Osteocyte (in vitro differentiated cells): ENCODE results near the gene MAMLD1. TPM values are rescaled to one million over a fixed set of nuclear protein-coding genes. Genes with fewer than 3 reads are reported as not detected.

ENCODE experiments used
- DNase-seq: peaks from one replicate; pipeline ENCODE4 v3.0.0; 2021; ENCODE audit warnings: mixed read lengths; ENCODE audit not compliant: unreplicated experiment; ENCODE audit errors: extremely low spot score
- H3K27ac Mint-ChIP-seq: one replicate; pipeline ENCODE4 v1.8.0; 2021; ENCODE audit warnings: mild to moderate bottlenecking, mixed read lengths; ENCODE audit not compliant: unreplicated experiment
- H3K27me3 Mint-ChIP-seq: one replicate; pipeline ENCODE4 v1.8.0; 2021; ENCODE audit warnings: mixed read lengths; ENCODE audit not compliant: unreplicated experiment
- H3K36me3 Mint-ChIP-seq: one replicate; pipeline ENCODE4 v1.8.0; 2021; ENCODE audit warnings: mixed read lengths; ENCODE audit not compliant: unreplicated experiment
- H3K4me1 Mint-ChIP-seq: one replicate; pipeline ENCODE4 v1.8.0; 2021; ENCODE audit warnings: mixed read lengths; ENCODE audit not compliant: unreplicated experiment
- H3K4me3 Mint-ChIP-seq: one replicate; pipeline ENCODE4 v1.8.0; 2021; ENCODE audit warnings: mild to moderate bottlenecking, moderate library complexity, mixed read lengths; ENCODE audit not compliant: unreplicated experiment
- H3K9me3 Mint-ChIP-seq: one replicate; pipeline ENCODE4 v1.8.0; 2021; ENCODE audit warnings: mixed read lengths; ENCODE audit not compliant: unreplicated experiment
- total RNA-seq: library from RNA; stranded (reverse); gene quantifications from 2 replicates; pipeline ENCODE4 v1.2.1, GENCODE V29; 2021
- TF ChIP-seq, protein P1 (sequence below): fragments of 200-600 bp; sonication (generic); IDR thresholded peaks from 2 replicates; pipeline ENCODE4 v1.5.0; 2021; ENCODE audit warnings: antibody characterized with exemption, mild to moderate bottlenecking, moderate library complexity

Gene MAMLD1
- total RNA-seq, 1 donor from 2014 or later: 13.2 TPM

DNA sequence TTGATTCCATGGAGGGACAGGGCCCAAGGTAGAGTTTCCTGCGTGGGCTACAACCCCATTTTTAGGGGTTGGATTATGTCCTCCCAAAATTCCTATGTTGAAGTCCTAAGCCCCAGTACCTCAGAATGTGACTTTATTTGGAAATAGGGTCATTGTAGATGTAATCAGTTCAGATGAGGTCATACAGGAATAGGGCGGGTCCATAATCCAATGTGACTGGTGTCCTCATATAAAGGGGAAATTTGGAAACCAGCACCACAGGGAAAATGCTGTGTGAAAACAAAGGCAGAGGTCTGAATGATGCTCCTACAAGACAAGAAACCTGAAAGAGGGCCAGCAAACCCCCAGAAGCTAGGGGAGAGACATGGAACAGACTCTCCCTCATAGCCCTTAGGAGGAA is 31.1 kb upstream of the MAMLD1 start:
- Mint-ChIP-seq H3K27me3 (no peaks in the 10 kb centered on the region), H3K4me3 (no peak overlapping the region), H3K27ac (no peak overlapping the region), H3K36me3 (no peaks in the 10 kb centered on the region), H3K9me3 (no peaks in the 10 kb centered on the region), H3K4me1 (peaks cover 4% of the 10 kb centered on the region)
- TF ChIP-seq, protein P1, sequence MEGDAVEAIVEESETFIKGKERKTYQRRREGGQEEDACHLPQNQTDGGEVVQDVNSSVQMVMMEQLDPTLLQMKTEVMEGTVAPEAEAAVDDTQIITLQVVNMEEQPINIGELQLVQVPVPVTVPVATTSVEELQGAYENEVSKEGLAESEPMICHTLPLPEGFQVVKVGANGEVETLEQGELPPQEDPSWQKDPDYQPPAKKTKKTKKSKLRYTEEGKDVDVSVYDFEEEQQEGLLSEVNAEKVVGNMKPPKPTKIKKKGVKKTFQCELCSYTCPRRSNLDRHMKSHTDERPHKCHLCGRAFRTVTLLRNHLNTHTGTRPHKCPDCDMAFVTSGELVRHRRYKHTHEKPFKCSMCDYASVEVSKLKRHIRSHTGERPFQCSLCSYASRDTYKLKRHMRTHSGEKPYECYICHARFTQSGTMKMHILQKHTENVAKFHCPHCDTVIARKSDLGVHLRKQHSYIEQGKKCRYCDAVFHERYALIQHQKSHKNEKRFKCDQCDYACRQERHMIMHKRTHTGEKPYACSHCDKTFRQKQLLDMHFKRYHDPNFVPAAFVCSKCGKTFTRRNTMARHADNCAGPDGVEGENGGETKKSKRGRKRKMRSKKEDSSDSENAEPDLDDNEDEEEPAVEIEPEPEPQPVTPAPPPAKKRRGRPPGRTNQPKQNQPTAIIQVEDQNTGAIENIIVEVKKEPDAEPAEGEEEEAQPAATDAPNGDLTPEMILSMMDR: no peak
- no peak for DNase-seq

DNA sequence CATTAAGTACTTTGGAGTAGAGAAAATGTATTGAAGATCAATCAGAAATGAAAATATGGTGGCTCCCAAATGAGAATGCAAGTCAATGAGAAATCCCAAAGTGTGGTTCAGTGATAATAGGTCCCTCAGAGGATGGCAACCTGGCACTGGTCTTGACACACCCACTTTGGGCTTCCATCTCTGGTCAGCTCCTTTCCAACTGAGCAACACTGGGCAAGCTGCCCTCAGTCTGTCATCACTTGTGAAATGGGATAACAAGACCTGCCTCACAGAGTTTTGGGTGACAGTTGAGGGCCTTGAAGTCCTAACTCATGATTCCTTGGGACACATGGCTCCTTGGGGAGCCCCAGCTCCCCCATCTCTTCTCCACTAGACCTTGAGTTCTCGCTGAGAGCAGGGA is 29.0 kb upstream of the MAMLD1 start:
- Mint-ChIP-seq H3K27me3 (no peaks in the 10 kb centered on the region), H3K9me3 (no peaks in the 10 kb centered on the region), H3K36me3 (no peaks in the 10 kb centered on the region), H3K4me3 (no peak overlapping the region), H3K4me1 (peaks cover 7% of the 10 kb centered on the region), H3K27ac (no peak overlapping the region)
- TF ChIP-seq, protein P1: no peak
- no peak for DNase-seq

DNA sequence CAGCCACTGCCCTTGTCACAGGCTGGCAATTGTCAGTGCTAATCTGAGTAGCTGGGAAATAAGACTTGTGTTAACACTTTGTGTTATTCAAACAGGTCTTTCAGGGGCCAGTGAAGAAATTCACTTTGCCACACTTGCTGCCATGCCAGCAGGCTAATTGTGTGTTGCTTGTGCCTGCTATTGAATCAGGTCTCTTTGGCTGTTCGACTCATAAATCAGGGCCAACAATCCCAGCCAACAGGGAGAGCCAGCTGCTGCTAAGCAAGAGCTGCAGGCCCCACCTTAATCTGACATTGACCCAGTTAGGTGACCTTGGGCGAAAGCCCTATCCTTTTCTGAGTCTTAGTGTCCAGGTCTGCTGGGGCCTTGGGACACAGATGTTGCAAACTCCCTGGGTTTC is 28.1 kb upstream of the MAMLD1 start:
- H3K4me1 Mint-ChIP-seq: peaks cover 7% of the 10 kb centered on the region
- no peak overlapping the region for H3K4me3 Mint-ChIP-seq
- no peaks in the 10 kb centered on the region for H3K27me3 Mint-ChIP-seq
- TF ChIP-seq, protein P1: no peak
- no peaks in the 10 kb centered on the region for H3K9me3 Mint-ChIP-seq
- no peak for DNase-seq
- no peak overlapping the region for H3K27ac Mint-ChIP-seq
- H3K36me3 Mint-ChIP-seq: no peaks in the 10 kb centered on the region

DNA sequence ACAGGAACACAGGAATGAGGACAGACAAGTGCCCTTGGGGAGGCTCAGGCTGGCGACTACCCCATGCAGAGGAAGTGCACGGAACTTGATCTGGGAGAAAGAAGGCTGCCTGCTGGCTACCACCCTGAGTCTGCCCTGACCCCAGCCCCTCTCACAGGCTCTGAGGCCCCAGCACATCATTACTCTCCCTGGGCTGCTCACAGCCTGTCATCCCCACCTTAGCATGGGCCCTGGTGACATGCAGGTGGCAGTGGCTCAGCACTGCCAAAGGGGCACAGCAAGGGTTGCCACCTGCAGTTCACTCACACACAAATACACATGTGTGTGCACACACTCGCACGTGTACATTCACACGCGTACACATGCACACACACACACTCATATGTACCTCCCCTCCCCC is 26.1 kb upstream of the MAMLD1 start:
- TF ChIP-seq, protein P1: no peak
- DNase-seq: no peak
- Mint-ChIP-seq H3K4me1 (peaks cover 7% of the 10 kb centered on the region), H3K9me3 (no peaks in the 10 kb centered on the region), H3K27me3 (no peaks in the 10 kb centered on the region), H3K27ac (no peak overlapping the region), H3K4me3 (no peak overlapping the region), H3K36me3 (no peaks in the 10 kb centered on the region)

DNA sequence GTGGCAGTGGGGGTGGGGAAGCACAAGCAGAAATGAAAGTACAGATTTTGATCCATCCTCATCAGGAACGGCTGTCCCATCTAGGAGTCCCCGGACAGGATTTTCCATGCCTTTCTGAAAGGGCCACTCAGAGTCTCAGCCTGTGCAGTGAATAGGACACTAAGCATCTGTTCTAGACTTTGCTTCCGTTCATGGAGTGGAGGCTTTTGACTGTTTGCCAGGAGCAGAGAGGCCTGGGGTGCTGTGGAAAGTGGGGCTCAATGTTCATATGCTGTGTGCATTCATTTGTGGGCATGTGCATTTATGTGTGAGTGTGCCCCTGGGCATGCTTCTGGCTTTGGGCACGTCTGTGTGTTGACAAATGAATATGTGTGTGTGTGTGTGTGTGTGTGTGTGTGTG is 25.6 kb upstream of the MAMLD1 start:
- no peak overlapping the region for H3K4me3 Mint-ChIP-seq
- no peak overlapping the region for H3K27ac Mint-ChIP-seq
- TF ChIP-seq, protein P1: no peak

More for the DNA sequence above, 25.6 kb upstream of the MAMLD1 start:
- Mint-ChIP-seq H3K9me3 (no peaks in the 10 kb centered on the region), H3K27me3 (no peaks in the 10 kb centered on the region), H3K4me1 (peaks cover 7% of the 10 kb centered on the region), H3K36me3 (no peaks in the 10 kb centered on the region)
- no peak for DNase-seq
